Adrenal gland (tissue), 12 donors: Measurements from ENCODE around the gene SIPA1L2. TPM values are rescaled to one million over a fixed set of nuclear protein-coding genes. Genes with fewer than 3 reads are reported as not detected.

Source experiments
- DNase-seq, 7 donors: peaks; one replicate each; pipeline ENCODE4 v3.0.0-alpha.2; 2019 to 2020
- H3K27ac ChIP-seq, 5 donors: fragments of 200-600 bp; sonication (generic) in 4 of 5; 1 replicate in 3 of 5; 2 replicates in 2 of 5; pipeline versions ENCODE4 v1.5.1 to v1.8.0; 2016 to 2020; ENCODE audit warnings: mild to moderate bottlenecking in 1 of 5
- H3K27me3 ChIP-seq: fragments of 200-600 bp; 2 replicates; pipeline ENCODE4 v1.8.0; 2021
- H3K36me3 ChIP-seq, 2 donors: fragments of 200-600 bp; replicated peaks in 1 of 2; 1 replicate in 1 of 2; 2 replicates in 1 of 2; pipeline versions ENCODE4 v1.5.1 to v1.8.0; 2018 to 2022
- H3K4me1 ChIP-seq, 2 donors: fragments of 200-600 bp; replicated peaks in 1 of 2; 1 replicate in 1 of 2; 2 replicates in 1 of 2; pipeline versions ENCODE4 v1.5.1 to v1.8.0; 2018 to 2021
- H3K4me3 ChIP-seq, 4 donors: fragments of 200-600 bp; sonication (generic) in 3 of 4; one replicate each; pipeline ENCODE4 v1.5.1; 2016 to 2018
- H3K9me3 ChIP-seq, 3 donors: fragments of 200-600 bp; sonication (generic) in 1 of 3; replicated peaks in 1 of 3; 1 replicate in 2 of 3; 2 replicates in 1 of 3; pipeline versions ENCODE4 v1.5.1 to v1.8.0; 2016 to 2021
- CTCF ChIP-seq, 6 experiments: fragments of 450-650 bp in 4 of 6; fragments of 200-600 bp in 2 of 6; sonication (generic) in 1 of 6; IDR thresholded peaks; 1 replicate in 5 of 6; 2 replicates in 1 of 6; pipeline versions ENCODE4 v1.5.1 to v1.8.0; 2016 to 2021; ENCODE audit warnings: antibody characterized with exemption in 6 of 6, mild to moderate bottlenecking in 2 of 6, moderate library complexity in 1 of 6
- POLR2A ChIP-seq, 2 donors: fragments of 450-650 bp; IDR thresholded peaks; one replicate each; pipeline ENCODE4 v1.6.1; 2017; ENCODE audit warnings: antibody characterized with exemption in 2 of 2, mild to moderate bottlenecking in 2 of 2, moderate library complexity in 1 of 2
- WGBS, 4 donors: extraction: QIAGEN DNeasy Blood & Tissue Kit in 2 of 4; methylation state at CpG; one replicate each; pipeline versions ENCODE4 v1.1.5 to v1.1.7; 2013 to 2017; 5-methylcytosine and 5-hydroxymethylcytosine counted together
- intact Hi-C, 2 donors: fragments of 100-400 bp; cut with DNase I; formaldehyde crosslinking; loops; one replicate each; pipeline versions ENCODE4 v1.14.1 to v1.15.0; 2022 to 2023
- polyA plus RNA-seq, 3 donors: library from polyadenylated mRNA; stranded (reverse); fragments of 200-250 nt in 2 of 3; fragments of 350-450 nt in 1 of 3; fragmentation: Illumina TruSeq in 1 of 3; extraction: RNeasy Lipid Tissue Mini Kit (QIAGEN cat#74804) in 1 of 3; gene quantifications; one replicate each; pipeline ENCODE4 v1.2.3, GENCODE V29; 2013 to 2014
- total RNA-seq, 9 donors: library from RNA; depleted of rRNA in 4 of 9; stranded (reverse); fragments of >200 nt in 4 of 9; fragments of 120-200 nt in 1 of 9; fragmentation: NEBNext Ultra II Directional in 1 of 9; extraction: Animal tissue kit (Norgen Biotek cat#: 25700) in 1 of 9; gene quantifications; one replicate each; pipeline versions ENCODE4 v1.1.0 to v1.2.4, GENCODE V29; 2013 to 2023
- donor health status: healthy with polysubstance abuse.
- donor health status: Bipolar disorder and iron deficiency.
- donor health status: DM: yes; HTN: yes; CAD: no.
- donor health status: DM: no; HTN: no; CAD: no.
- donor health status: DM: no; HTN: no; CAD: no.
- donor health status: DM: yes; HTN: yes; CAD: no.

SIPA1L2 gene
- total and polyA plus RNA-seq, 12 donors = 5.5 to 15.9 (median 10.6) TPM

- 87 to 95% (median 90%) methylated on average over 4 of the region's 4 CpGs for WGBS, 4 donors
- Histone ChIP-seq H3K27me3 (no peaks in the 10 kb centered on the region), H3K27ac (no peak overlapping the region), H3K9me3 (no peaks in the 10 kb centered on the region), H3K4me3 (no peak overlapping the region), H3K36me3 (no peaks in the 10 kb centered on the region), H3K4me1 (peaks cover 0 to 17% of the 10 kb centered on the region in 2 donors)
- TF ChIP-seq CTCF (IDR thresholded peaks at IDR 0.05) (no peak), POLR2A (IDR thresholded peaks at IDR 0.05) (no peak)
- no peak for DNase-seq
- intact Hi-C loops = no loop called here
Measured at GRCh38 chr1:232602622-232603021, 27.3 kb downstream of the SIPA1L2 start.

GRCh38 chr1:232600424-232601258, 29.3 kb downstream of the SIPA1L2 start:
- 63 to 88% (median 80%) methylated on average over 3 to 6 of the region's 6 CpGs for WGBS, 4 donors
- H3K27ac ChIP-seq = no peak overlapping the region
- intact Hi-C loops = no loop called here

GRCh38 chr1:232599178-232600041, 30.5 kb downstream of the SIPA1L2 start:
- H3K4me3 ChIP-seq = no peak overlapping the region
- H3K4me1 ChIP-seq = peaks cover 0 to 27% of the 10 kb centered on the region in 2 donors
- no peaks in the 10 kb centered on the region for H3K9me3 ChIP-seq
- DNase-seq = no peak
- 61 to 70% (median 67%) methylated on average over 7 to 11 of the region's 11 CpGs for WGBS, 4 donors
- intact Hi-C loops = no loop called here
- H3K27me3 ChIP-seq = no peaks in the 10 kb centered on the region
- peak overlapping the region in 1 of 5 donors; percentile 45 for H3K27ac ChIP-seq
- H3K36me3 ChIP-seq = no peaks in the 10 kb centered on the region
- no peak for TF ChIP-seq CTCF (IDR thresholded peaks at IDR 0.05)

More at GRCh38 chr1:232600424-232601258, 29.3 kb downstream of the SIPA1L2 start:
- Histone ChIP-seq H3K36me3 (no peaks in the 10 kb centered on the region), H3K9me3 (no peaks in the 10 kb centered on the region), H3K27me3 (no peaks in the 10 kb centered on the region), H3K4me1 (peaks cover 0 to 27% of the 10 kb centered on the region in 2 donors), H3K4me3 (no peak overlapping the region)
- TF ChIP-seq CTCF (IDR thresholded peaks at IDR 0.05) = no peak
- TF ChIP-seq POLR2A (IDR thresholded peaks at IDR 0.05) = no peak
- DNase-seq = no peak

GRCh38 chr1:232598837-232599177, 31.1 kb downstream of the SIPA1L2 start:
- no peak overlapping the region for H3K27ac ChIP-seq
- no peaks in the 10 kb centered on the region for H3K36me3 ChIP-seq
- H3K4me1 ChIP-seq = peaks cover 0 to 27% of the 10 kb centered on the region in 2 donors
- no peaks in the 10 kb centered on the region for H3K27me3 ChIP-seq
- intact Hi-C loops = no loop called here
- no peak overlapping the region for H3K4me3 ChIP-seq
- DNase-seq = no peak
- TF ChIP-seq CTCF (IDR thresholded peaks at IDR 0.05) (no peak), POLR2A (IDR thresholded peaks at IDR 0.05) (no peak)
- 90 to 92% (median 92%) methylated on average over 4 of the region's 4 CpGs for WGBS, 4 donors
- no peaks in the 10 kb centered on the region for H3K9me3 ChIP-seq
